Fibroblast of upper back skin (primary cell): Measurements from ENCODE around the gene RPL22.
A peak's percentile ranks its signal among the peaks of the same experiment; 100 is the strongest.

ENCODE experiments used
- DNase-seq: peaks from one replicate; pipeline ENCODE4 v3.0.0-alpha.2; 2013

Gene RPL22

GRCh38 chr1:6170742-6171201 is 28.6 kb downstream of the RPL22 start:
- no peak for DNase-seq

- no peak for DNase-seq
These were observed 29.2 kb downstream of the RPL22 start for GRCh38 chr1:6170116-6170741.

- no peak for DNase-seq
These were observed 30.3 kb downstream of the RPL22 start for GRCh38 chr1:6168947-6169586.

- no peak for DNase-seq
These were observed 31.7 kb downstream of the RPL22 start for GRCh38 chr1:6167391-6168303.

GRCh38 chr1:6166655-6167390 is 32.6 kb downstream of the RPL22 start:
- no peak for DNase-seq

- no peak for DNase-seq
These were observed 33.2 kb downstream of the RPL22 start for GRCh38 chr1:6166221-6166620.

- DNase-seq = no peak
These were observed 33.9 kb downstream of the RPL22 start for GRCh38 chr1:6165441-6165985.

GRCh38 chr1:6165027-6165426 is 34.4 kb downstream of the RPL22 start:
- no peak for DNase-seq

GRCh38 chr1:6163973-6164617 is 35.3 kb downstream of the RPL22 start:
- no peak for DNase-seq

- DNase-seq = no peak
These were observed 36.0 kb downstream of the RPL22 start for GRCh38 chr1:6163191-6163972.

GRCh38 chr1:6162773-6163172 is 36.6 kb downstream of the RPL22 start:
- DNase-seq = no peak

- no peak for DNase-seq
These were observed 37.1 kb downstream of the RPL22 start for GRCh38 chr1:6162341-6162740.

GRCh38 chr1:6158181-6158580 is 41.2 kb downstream of the RPL22 start:
- DNase-seq = no peak

- DNase-seq = peak; percentile 21
These were observed 41.7 kb downstream of the RPL22 start for GRCh38 chr1:6157528-6158174.

- peak; percentile 17 for DNase-seq
These were observed 42.3 kb downstream of the RPL22 start for GRCh38 chr1:6157132-6157527.

- no peak for DNase-seq
These were observed 44.7 kb downstream of the RPL22 start for GRCh38 chr1:6154525-6155319.

GRCh38 chr1:6152882-6153281 is 46.5 kb downstream of the RPL22 start:
- DNase-seq = no peak

- no peak for DNase-seq
These were observed 47.2 kb downstream of the RPL22 start for GRCh38 chr1:6152181-6152580.

- no peak for DNase-seq
These were observed 48.0 kb downstream of the RPL22 start for GRCh38 chr1:6151291-6151822.
